SJCRH30 (cell line): Measurements from ENCODE around the gene ATXN3L. TPM values are rescaled to one million over a fixed set of nuclear protein-coding genes. Genes with fewer than 3 reads are reported as not detected.

Experiments
- DNase-seq, 2 experiments: peaks; one replicate each; pipeline ENCODE4 v3.0.0-alpha.2; 2015 to 2020
- H3K27ac ChIP-seq: fragments of 250-450 bp; sonication (Bioruptor Pico); 2 replicates; pipeline ENCODE4 v1.5.1; 2020; ENCODE audit warnings: mild to moderate bottlenecking, moderate library complexity
- H3K27me3 ChIP-seq: fragments of 250-450 bp; sonication (Bioruptor Pico); 2 replicates; pipeline ENCODE4 v1.5.1; 2020; ENCODE audit warnings: mild to moderate bottlenecking, moderate library complexity
- H3K36me3 ChIP-seq: fragments of 250-450 bp; sonication (Bioruptor Pico); 2 replicates; pipeline ENCODE4 v1.5.1; 2020; ENCODE audit warnings: mild to moderate bottlenecking, moderate library complexity
- H3K4me1 ChIP-seq: fragments of 250-450 bp; sonication (Bioruptor Pico); 2 replicates; pipeline ENCODE4 v1.5.1; 2020; ENCODE audit warnings: mild to moderate bottlenecking, moderate library complexity
- H3K4me3 ChIP-seq: fragments of 250-450 bp; sonication (Bioruptor Pico); 2 replicates; pipeline ENCODE4 v1.5.1; 2020; ENCODE audit warnings: mild to moderate bottlenecking, moderate library complexity
- H3K9me3 ChIP-seq: fragments of 250-450 bp; sonication (Bioruptor Pico); replicated peaks from 2 replicates; pipeline ENCODE4 v1.5.1; 2020; ENCODE audit warnings: mild to moderate bottlenecking, moderate library complexity
- total RNA-seq: library from RNA; depleted of rRNA; stranded (reverse); fragments of >200 nt; shearing (Covaris generic); gene quantifications from 2 replicates; pipeline ENCODE4 v1.2.3, GENCODE V29; 2014; rRNA removed

ATXN3L gene
- total RNA-seq, 1 experiment from 2014 or later = not detected

DNA sequence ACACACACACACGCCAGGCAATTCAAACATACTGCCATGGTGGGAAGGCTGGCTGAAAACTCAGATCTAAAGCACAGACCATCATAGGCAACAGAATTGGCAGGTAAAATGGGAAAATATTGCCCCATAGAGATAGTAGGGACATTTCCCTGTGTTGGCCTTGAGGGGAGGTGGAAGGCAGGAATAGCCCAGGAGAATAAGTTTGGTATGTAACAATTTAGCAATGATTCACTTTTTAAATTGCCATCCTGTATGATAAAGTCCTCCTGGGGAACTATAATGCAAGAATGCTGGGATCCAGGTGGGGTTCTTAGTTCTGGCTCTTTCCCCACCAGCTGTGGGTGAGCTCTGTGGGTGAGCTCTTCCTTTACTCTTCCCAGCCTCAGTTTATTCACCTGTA, 51.0 kb downstream of the ATXN3L start:
- H3K27me3 ChIP-seq = no peaks in the 10 kb centered on the region
- no peaks in the 10 kb centered on the region for H3K4me1 ChIP-seq
- no peaks in the 10 kb centered on the region for H3K9me3 ChIP-seq
- no peak overlapping the region for H3K27ac ChIP-seq
- H3K4me3 ChIP-seq = no peak overlapping the region
- no peaks in the 10 kb centered on the region for H3K36me3 ChIP-seq
- DNase-seq = no peak

Other genes starting within 250 kb of the ATXN3L start
- gene EGFL6, start 249.5 kb upstream of the ATXN3L start, total RNA-seq = not detected in 2 replicates